ENCODE data around the gene PRR12. TPM values are rescaled to one million over a fixed set of nuclear protein-coding genes. Genes with fewer than 3 reads are reported as not detected.

PRR12 gene
- polyA plus RNA-seq, 3 donors = 0.04 to 3.3 (median 0.11) TPM

DNA sequence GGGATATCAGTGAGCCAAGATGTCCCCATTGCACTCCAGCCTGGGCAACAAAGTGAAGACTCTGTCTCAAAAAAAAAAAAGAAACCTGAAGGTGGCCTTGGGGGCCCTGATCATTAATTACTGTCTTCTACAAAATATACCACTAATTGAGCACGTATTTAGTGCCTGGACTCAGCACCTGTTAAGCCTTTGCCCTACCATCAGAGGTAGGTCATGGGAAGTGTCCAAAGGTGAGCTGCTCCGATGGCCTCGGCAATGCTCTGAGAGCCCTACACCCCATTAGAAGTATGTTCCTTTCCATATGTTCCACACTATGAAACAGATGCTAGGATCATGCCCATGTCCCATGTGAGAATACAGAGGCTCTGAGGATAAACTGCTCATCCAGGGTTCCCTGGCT is 31.5 kb upstream of the PRR12 start:
- peaks cover 20% of the 10 kb centered on the region for H3K4me1 Mint-ChIP-seq
- no peaks in the 10 kb centered on the region for H3K9me3 ChIP-seq (replicated peaks in 1 of 2; ENCODE audit: control insufficient read depth in 1 of 2, insufficient read depth in 1 of 2, low read length in 2 of 2)
- TF ChIP-seq, protein P1, sequence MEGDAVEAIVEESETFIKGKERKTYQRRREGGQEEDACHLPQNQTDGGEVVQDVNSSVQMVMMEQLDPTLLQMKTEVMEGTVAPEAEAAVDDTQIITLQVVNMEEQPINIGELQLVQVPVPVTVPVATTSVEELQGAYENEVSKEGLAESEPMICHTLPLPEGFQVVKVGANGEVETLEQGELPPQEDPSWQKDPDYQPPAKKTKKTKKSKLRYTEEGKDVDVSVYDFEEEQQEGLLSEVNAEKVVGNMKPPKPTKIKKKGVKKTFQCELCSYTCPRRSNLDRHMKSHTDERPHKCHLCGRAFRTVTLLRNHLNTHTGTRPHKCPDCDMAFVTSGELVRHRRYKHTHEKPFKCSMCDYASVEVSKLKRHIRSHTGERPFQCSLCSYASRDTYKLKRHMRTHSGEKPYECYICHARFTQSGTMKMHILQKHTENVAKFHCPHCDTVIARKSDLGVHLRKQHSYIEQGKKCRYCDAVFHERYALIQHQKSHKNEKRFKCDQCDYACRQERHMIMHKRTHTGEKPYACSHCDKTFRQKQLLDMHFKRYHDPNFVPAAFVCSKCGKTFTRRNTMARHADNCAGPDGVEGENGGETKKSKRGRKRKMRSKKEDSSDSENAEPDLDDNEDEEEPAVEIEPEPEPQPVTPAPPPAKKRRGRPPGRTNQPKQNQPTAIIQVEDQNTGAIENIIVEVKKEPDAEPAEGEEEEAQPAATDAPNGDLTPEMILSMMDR (IDR thresholded peaks at IDR 0.05) = no peak
- H3K27me3 ChIP-seq (ENCODE audit: control insufficient read depth in 2 of 2, insufficient read depth in 2 of 2, low read length in 2 of 2) = no peaks in the 10 kb centered on the region
- no peak overlapping the region for H3K9ac ChIP-seq (ENCODE audit: insufficient read depth, low read length, poor library complexity, severe bottlenecking)
- H3K36me3 ChIP-seq (replicated peaks in 1 of 2; ENCODE audit: control insufficient read depth in 1 of 2, insufficient read depth in 2 of 2, low read length in 2 of 2) = peaks cover 48 to 63% of the 10 kb centered on the region in 2 donors
- H3K4me3 ChIP-seq (replicated peaks in 1 of 3; ENCODE audit: low read depth in 2 of 3, low read length in 3 of 3) = no peak overlapping the region
- H3K9me3 Mint-ChIP-seq = peaks cover 0 to 4% (median 0%) of the 10 kb centered on the region in 7 donors
- peaks cover 14% of the 10 kb centered on the region for H3K79me2 ChIP-seq (ENCODE audit: insufficient read depth, low read length)
- no peak overlapping the region for H3K4me3 Mint-ChIP-seq
- H3K27ac ChIP-seq (ENCODE audit: low read depth in 1 of 2, low read length in 2 of 2) = no peak overlapping the region
- no peak overlapping the region for H2AFZ ChIP-seq (ENCODE audit: insufficient read depth, low read depth, low read length, poor library complexity, severe bottlenecking)
- H3K27me3 Mint-ChIP-seq (ENCODE audit: low read depth in 3 of 3) = peaks cover 0 to 3% (median 2%) of the 10 kb centered on the region in 3 donors
- intact Hi-C loops (cut with micrococcal nuclease) = no loop called here
- no peak overlapping the region for H3K4me2 ChIP-seq (replicated peaks; ENCODE audit: extremely low read depth, low read length, poor library complexity, severe bottlenecking)
- peaks cover 45 to 64% of the 10 kb centered on the region in 2 donors for H3K36me3 Mint-ChIP-seq
- peaks cover 42% of the 10 kb centered on the region for H4K20me1 ChIP-seq (ENCODE audit: insufficient read depth, low read length)
- H3K27ac Mint-ChIP-seq = no peak overlapping the region
- WGBS (ENCODE audit: insufficient coverage) = no CpG with 5 or more reads among the region's 3 CpGs
- peaks cover 4 to 12% of the 10 kb centered on the region in 2 donors for H3K4me1 ChIP-seq (ENCODE audit: control insufficient read depth in 1 of 2, insufficient read depth in 2 of 2, low read length in 2 of 2)
- no peak for DNase-seq

DNA sequence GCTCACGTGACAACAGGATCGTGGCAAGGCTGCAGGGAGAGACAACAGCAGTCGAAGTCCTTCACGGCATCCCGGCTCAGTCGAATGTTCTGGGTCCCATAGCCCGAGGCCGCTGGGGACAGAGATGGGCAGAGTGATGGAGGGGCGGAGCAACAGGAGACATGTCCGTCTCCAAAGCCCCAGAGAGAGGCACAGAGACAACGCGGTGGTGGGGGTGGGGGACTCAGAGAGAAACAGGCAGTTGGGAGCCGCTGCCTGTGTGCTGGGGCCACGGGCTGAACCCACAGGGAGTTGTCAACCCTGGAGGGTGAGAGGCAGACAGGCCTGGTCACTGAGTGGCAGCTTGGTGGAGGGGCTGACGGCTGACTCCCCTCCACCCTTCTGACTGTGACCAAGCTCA is 31.1 kb upstream of the PRR12 start:
- no peak overlapping the region for H3K4me3 ChIP-seq (replicated peaks in 1 of 3; ENCODE audit: low read depth in 2 of 3, low read length in 3 of 3)
- peaks cover 48 to 63% of the 10 kb centered on the region in 2 donors for H3K36me3 ChIP-seq (replicated peaks in 1 of 2; ENCODE audit: control insufficient read depth in 1 of 2, insufficient read depth in 2 of 2, low read length in 2 of 2)
- no peaks in the 10 kb centered on the region for H3K9me3 ChIP-seq (replicated peaks in 1 of 2; ENCODE audit: control insufficient read depth in 1 of 2, insufficient read depth in 1 of 2, low read length in 2 of 2)
- peaks cover 47% of the 10 kb centered on the region for H4K20me1 ChIP-seq (ENCODE audit: insufficient read depth, low read length)
- H3K4me1 ChIP-seq (ENCODE audit: control insufficient read depth in 1 of 2, insufficient read depth in 2 of 2, low read length in 2 of 2) = peaks cover 4 to 8% of the 10 kb centered on the region in 2 donors
- no peak for DNase-seq
- no peak overlapping the region for H3K9ac ChIP-seq (ENCODE audit: insufficient read depth, low read length, poor library complexity, severe bottlenecking)
- TF ChIP-seq, protein P1 (IDR thresholded peaks at IDR 0.05) = no peak
- Mint-ChIP-seq H3K27ac (peak overlapping the region in 3 of 7 donors; percentile 36 to 84 (median 63)), H3K9me3 (peaks cover 0 to 4% (median 0%) of the 10 kb centered on the region in 7 donors), H3K27me3 (ENCODE audit: low read depth in 3 of 3) (peaks cover 0 to 3% (median 2%) of the 10 kb centered on the region in 3 donors), H3K36me3 (peaks cover 41 to 63% of the 10 kb centered on the region in 2 donors), H3K4me1 (peaks cover 19% of the 10 kb centered on the region), H3K4me3 (peak overlapping the region in 1 of 2 donors; percentile 31)
- no peak overlapping the region for H3K4me2 ChIP-seq (replicated peaks; ENCODE audit: extremely low read depth, low read length, poor library complexity, severe bottlenecking)
- H3K27me3 ChIP-seq (ENCODE audit: control insufficient read depth in 2 of 2, insufficient read depth in 2 of 2, low read length in 2 of 2) = no peaks in the 10 kb centered on the region
- peaks cover 18% of the 10 kb centered on the region for H3K79me2 ChIP-seq (ENCODE audit: insufficient read depth, low read length)
- no peak overlapping the region for H2AFZ ChIP-seq (ENCODE audit: insufficient read depth, low read depth, low read length, poor library complexity, severe bottlenecking)
- WGBS (ENCODE audit: insufficient coverage) = 91% methylated on average over 13 of the region's 15 CpGs
- intact Hi-C loops (cut with micrococcal nuclease) = no loop called here
- no peak overlapping the region for H3K27ac ChIP-seq (ENCODE audit: low read depth in 1 of 2, low read length in 2 of 2)
